Thoracic aorta (tissue), 2 donors: ENCODE results near the gene FITM2. TPM values are rescaled to one million over a fixed set of nuclear protein-coding genes. Genes with fewer than 3 reads are reported as not detected.

Experiments
- ATAC-seq: fragments of 150-250 bp; one replicate; pipeline ENCODE4 v1.8.0; 2017; ENCODE audit warnings: low read depth; ENCODE audit not compliant: insufficient number of reproducible peaks, low FRiP score
- DNase-seq: peaks from one replicate; pipeline ENCODE4 v3.0.0-alpha.2; 2020; ENCODE audit warnings: low spot score
- H3K27ac ChIP-seq, 2 donors: fragments of 200-600 bp; sonication (generic); 1 replicate in 1 of 2; 2 replicates in 1 of 2; pipeline ENCODE4 v1.5.1; 2016; ENCODE audit warnings: mild to moderate bottlenecking in 2 of 2, moderate library complexity in 2 of 2
- H3K27me3 ChIP-seq: fragments of 200-600 bp; sonication (generic); replicated peaks from 2 replicates; pipeline ENCODE4 v1.6.0; 2016; ENCODE audit warnings: mild to moderate bottlenecking; ENCODE audit not compliant: insufficient read depth
- H3K36me3 ChIP-seq: fragments of 200-600 bp; sonication (generic); one replicate; pipeline ENCODE4 v1.5.1; 2016
- H3K4me1 ChIP-seq, 2 donors: fragments of 200-600 bp; sonication (generic); 1 replicate in 1 of 2; 2 replicates in 1 of 2; pipeline versions ENCODE4 v1.5.1 to v1.6.0; 2016; ENCODE audit warnings: low read depth in 2 of 2, mild to moderate bottlenecking in 1 of 2; ENCODE audit not compliant: control insufficient read depth in 1 of 2
- H3K4me3 ChIP-seq: fragments of 200-600 bp; sonication (generic); 2 replicates; pipeline ENCODE4 v1.5.1; 2016; ENCODE audit warnings: mild to moderate bottlenecking
- H3K9me3 ChIP-seq: fragments of 200-600 bp; sonication (generic); 2 replicates; pipeline ENCODE4 v1.5.1; 2016
- CTCF ChIP-seq: fragments of 200-600 bp; sonication (generic); IDR thresholded peaks from one replicate; pipeline ENCODE4 v1.5.1; 2019; ENCODE audit warnings: antibody characterized with exemption
- total RNA-seq, 2 donors: library from RNA; depleted of rRNA; stranded (reverse); fragments of >200 nt; gene quantifications; one replicate each; pipeline versions ENCODE4 v1.1.0 to v1.2.3, GENCODE V29; 2016

The FITM2 gene
- total RNA-seq, 2 donors from 2014 or later: 7.5 to 8.7 TPM

GRCh38 chr20:44342248-44342647 is 31.2 kb upstream of the FITM2 start:
- Histone ChIP-seq H3K4me1 (no peaks in the 10 kb centered on the region), H3K36me3 (no peaks in the 10 kb centered on the region), H3K9me3 (no peaks in the 10 kb centered on the region), H3K27me3 (no peaks in the 10 kb centered on the region), H3K4me3 (no peak overlapping the region), H3K27ac (no peak overlapping the region)
- DNase-seq (no peak), ATAC-seq (no peak)
- TF ChIP-seq CTCF: no peak

GRCh38 chr20:44336725-44337380 is 25.9 kb upstream of the FITM2 start, which contains the start of gene R3HDML:
R3HDML (plus strand) TSS chr20:44337043; CDS start chr20:44337158, 115 bp downstream.
- DNase-seq (no peak), ATAC-seq (no peak)
- H3K9me3 ChIP-seq: no peaks in the 10 kb centered on the region

GRCh38 chr20:44336086-44336485 is 25.1 kb upstream of the FITM2 start:
- DNase-seq (no peak), ATAC-seq (no peak)
- H3K9me3 ChIP-seq: no peaks in the 10 kb centered on the region
- TF ChIP-seq CTCF: no peak
- no peak overlapping the region for H3K4me3 ChIP-seq
- H3K4me1 ChIP-seq: no peaks in the 10 kb centered on the region
- no peak overlapping the region for H3K27ac ChIP-seq
- H3K36me3 ChIP-seq: no peaks in the 10 kb centered on the region
- H3K27me3 ChIP-seq: no peaks in the 10 kb centered on the region

More at GRCh38 chr20:44336725-44337380, 25.9 kb upstream of the FITM2 start, which contains the start of gene R3HDML:
- no peak for TF ChIP-seq CTCF
- Histone ChIP-seq H3K4me3 (no peak within 1 kb of the TSS), H3K27ac (no peak within 1 kb of the TSS), H3K27me3 (no peaks in the 10 kb centered on the region), H3K36me3 (no peaks in the 10 kb centered on the region), H3K4me1 (no peaks in the 10 kb centered on the region)

GRCh38 chr20:44335675-44336074 is 24.7 kb upstream of the FITM2 start:
- DNase-seq: no peak
- H3K27me3 ChIP-seq: no peaks in the 10 kb centered on the region
- H3K4me3 ChIP-seq: no peak overlapping the region
- H3K36me3 ChIP-seq: no peaks in the 10 kb centered on the region
- ATAC-seq: no peak
- H3K9me3 ChIP-seq: no peaks in the 10 kb centered on the region
- no peak overlapping the region for H3K27ac ChIP-seq
- no peak for TF ChIP-seq CTCF
- H3K4me1 ChIP-seq: no peaks in the 10 kb centered on the region

- H3K27me3 ChIP-seq: no peaks in the 10 kb centered on the region
- DNase-seq (no peak), ATAC-seq (no peak)
- H3K9me3 ChIP-seq: no peaks in the 10 kb centered on the region
- no peak overlapping the region for H3K27ac ChIP-seq
- H3K4me1 ChIP-seq: no peaks in the 10 kb centered on the region
- H3K36me3 ChIP-seq: no peaks in the 10 kb centered on the region
- no peak for TF ChIP-seq CTCF
- H3K4me3 ChIP-seq: no peak overlapping the region
Measured at GRCh38 chr20:44334709-44335108, 23.7 kb upstream of the FITM2 start.
